Measurements from ENCODE around the gene PAM16.

PAM16 gene

GRCh38 chr16:4316108-4316863 is 34.8 kb downstream of the PAM16 start:
- TF ChIP-seq CTCF (IDR thresholded peaks at IDR 0.05; ENCODE audit: insufficient read depth, low read depth, low read length, missing control alignments): no peak
- no peak overlapping the region for H3K4me3 ChIP-seq (ENCODE audit: low read depth, low read length)
- no peak for DNase-seq (ENCODE audit: low read depth)

- no peak for DNase-seq (ENCODE audit: low read depth)
- no peak for TF ChIP-seq CTCF (IDR thresholded peaks at IDR 0.05; ENCODE audit: insufficient read depth, low read depth, low read length, missing control alignments)
- H3K4me3 ChIP-seq (ENCODE audit: low read depth, low read length): peak within 1 kb of the TSS; percentile 45
These were observed 35.7 kb downstream of the PAM16 start, which contains the start of gene GLIS2 for GRCh38 chr16:4315186-4316107. Gene GLIS2, plus strand, starts transcription at chr16:4316067. Its CDS starts 16,214 bp downstream, at chr16:4332281.

GRCh38 chr16:4314532-4315185 is 36.5 kb downstream of the PAM16 start:
- H3K4me3 ChIP-seq (ENCODE audit: low read depth, low read length): peak overlapping the region; percentile 45
- TF ChIP-seq CTCF (IDR thresholded peaks at IDR 0.05; ENCODE audit: insufficient read depth, low read depth, low read length, missing control alignments): no peak
- DNase-seq (ENCODE audit: low read depth): peak; percentile 38

GRCh38 chr16:4313563-4314531 is 37.3 kb downstream of the PAM16 start:
- no peak overlapping the region for H3K4me3 ChIP-seq (ENCODE audit: low read depth, low read length)
- peak; percentile 66 for DNase-seq (ENCODE audit: low read depth)
- peak; percentile 71 for TF ChIP-seq CTCF (IDR thresholded peaks at IDR 0.05; ENCODE audit: insufficient read depth, low read depth, low read length, missing control alignments)

GRCh38 chr16:4309833-4310266 is 41.3 kb downstream of the PAM16 start:
- peak; percentile 83 for TF ChIP-seq CTCF (IDR thresholded peaks at IDR 0.05; ENCODE audit: insufficient read depth, low read depth, low read length, missing control alignments)
- peak; percentile 81 for DNase-seq (ENCODE audit: low read depth)
- H3K4me3 ChIP-seq (ENCODE audit: low read depth, low read length): no peak overlapping the region

Data from GM12865 (cell line).